HEK293 (cell line): Measurements from ENCODE around the gene SLC38A10.

Experiments
- RBAK ChIP-seq: fragments of 450-650 bp; formaldehyde crosslinking; IDR thresholded peaks from 2 replicates; pipeline ENCODE4 v1.5.1; 2016; ENCODE audit warnings: missing biosample characterization, missing genetic modification characterization
- SETDB1 ChIP-seq: IDR thresholded peaks from one replicate; pipeline ENCODE4 v1.6.1; 2017; ENCODE audit warnings: mild to moderate bottlenecking, low read length, moderate library complexity, mixed read lengths; ENCODE audit not compliant: insufficient read length
- ZBTB20 ChIP-seq: fragments of 450-650 bp; formaldehyde crosslinking; IDR thresholded peaks from 2 replicates; pipeline ENCODE4 v1.5.1; 2016; ENCODE audit warnings: missing biosample characterization, missing genetic modification characterization
- ZEB2 ChIP-seq: fragments of 450-650 bp; formaldehyde crosslinking; IDR thresholded peaks from 2 replicates; pipeline ENCODE4 v1.5.1; 2016; ENCODE audit warnings: missing biosample characterization, missing genetic modification characterization
- ZNF292 ChIP-seq: fragments of 450-650 bp; formaldehyde crosslinking; IDR thresholded peaks from 2 replicates; pipeline ENCODE4 v1.5.1; 2016; ENCODE audit warnings: low read depth, missing biosample characterization, missing genetic modification characterization, borderline replicate concordance

DNA sequence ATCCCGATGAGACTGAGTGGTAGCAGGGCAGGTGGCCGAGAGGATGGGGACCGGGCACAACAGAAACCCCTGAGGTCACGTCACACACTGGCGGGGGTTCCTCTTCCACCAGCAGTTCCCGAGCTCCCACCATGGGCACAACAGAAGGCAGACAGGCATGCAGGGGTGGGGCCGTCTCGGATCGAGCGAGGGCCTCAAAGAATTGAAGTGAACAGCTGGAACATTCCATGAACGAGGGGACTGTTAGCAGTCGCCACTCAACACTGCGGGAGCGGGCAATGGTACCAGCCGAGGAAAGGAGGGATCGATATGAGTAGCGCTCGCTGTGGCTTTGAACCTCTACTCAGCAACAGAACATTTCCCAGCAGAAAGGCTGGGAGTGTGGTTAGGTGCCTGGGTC is 77.6 kb downstream of the SLC38A10 start:
- TF ChIP-seq RBAK (tag by site-specific recombination) (no peak), ZEB2 (tag by site-specific recombination) (no peak), ZNF292 (tag by site-specific recombination) (no peak), ZBTB20 (no peak), SETDB1 (no peak)
